Thyroid gland (tissue), 4 donors: Measurements from ENCODE around the gene ZNF391.

ENCODE experiments used
- POLR2A ChIP-seq, 2 donors: fragments of 450-650 bp; IDR thresholded peaks; one replicate each; pipeline ENCODE4 v1.6.1; 2017; ENCODE audit warnings: antibody characterized with exemption in 2 of 2, mild to moderate bottlenecking in 2 of 2, moderate library complexity in 1 of 2
- TF ChIP-seq, protein P1 (sequence below), 6 experiments: fragments of 200-600 bp in 3 of 6; fragments of 450-650 bp in 3 of 6; sonication (generic) in 3 of 6; IDR thresholded peaks; one replicate each; pipeline ENCODE4 v1.5.1; 2016 to 2019; ENCODE audit warnings: antibody characterized with exemption in 6 of 6, mild to moderate bottlenecking in 2 of 6, inconsistent platforms in 1 of 6, moderate library complexity in 1 of 6

DNA sequence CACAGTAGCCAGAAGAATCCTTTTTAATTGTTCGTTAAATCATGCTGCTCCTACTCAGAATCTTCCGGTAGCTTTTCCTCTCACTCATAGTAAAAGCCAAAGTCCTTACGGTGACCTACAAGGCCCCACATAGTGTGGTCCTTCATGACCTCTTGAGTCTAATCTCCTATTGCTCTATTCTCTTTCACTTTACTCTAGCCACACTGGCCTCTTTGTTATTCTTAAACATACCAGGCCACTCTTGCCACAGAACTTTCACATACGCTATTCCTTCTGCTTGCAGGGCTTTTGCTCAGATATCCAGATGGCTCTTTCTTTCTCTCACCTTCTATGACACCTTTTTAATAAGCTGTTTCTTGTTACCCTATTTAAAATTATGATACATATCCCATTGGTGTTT lies 25.7 kb downstream of the ZNF391 start:
- TF ChIP-seq, protein P1, sequence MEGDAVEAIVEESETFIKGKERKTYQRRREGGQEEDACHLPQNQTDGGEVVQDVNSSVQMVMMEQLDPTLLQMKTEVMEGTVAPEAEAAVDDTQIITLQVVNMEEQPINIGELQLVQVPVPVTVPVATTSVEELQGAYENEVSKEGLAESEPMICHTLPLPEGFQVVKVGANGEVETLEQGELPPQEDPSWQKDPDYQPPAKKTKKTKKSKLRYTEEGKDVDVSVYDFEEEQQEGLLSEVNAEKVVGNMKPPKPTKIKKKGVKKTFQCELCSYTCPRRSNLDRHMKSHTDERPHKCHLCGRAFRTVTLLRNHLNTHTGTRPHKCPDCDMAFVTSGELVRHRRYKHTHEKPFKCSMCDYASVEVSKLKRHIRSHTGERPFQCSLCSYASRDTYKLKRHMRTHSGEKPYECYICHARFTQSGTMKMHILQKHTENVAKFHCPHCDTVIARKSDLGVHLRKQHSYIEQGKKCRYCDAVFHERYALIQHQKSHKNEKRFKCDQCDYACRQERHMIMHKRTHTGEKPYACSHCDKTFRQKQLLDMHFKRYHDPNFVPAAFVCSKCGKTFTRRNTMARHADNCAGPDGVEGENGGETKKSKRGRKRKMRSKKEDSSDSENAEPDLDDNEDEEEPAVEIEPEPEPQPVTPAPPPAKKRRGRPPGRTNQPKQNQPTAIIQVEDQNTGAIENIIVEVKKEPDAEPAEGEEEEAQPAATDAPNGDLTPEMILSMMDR (IDR thresholded peaks at IDR 0.05) = no peak
- no peak for TF ChIP-seq POLR2A (IDR thresholded peaks at IDR 0.05)
